Vagina (tissue), 2 donors: ENCODE data around the gene RS1.

Experiments used
- POLR2A ChIP-seq, 2 donors: fragments of 450-650 bp; IDR thresholded peaks; one replicate each; pipeline ENCODE4 v1.6.1; 2017; ENCODE audit warnings: antibody characterized with exemption in 2 of 2, mild to moderate bottlenecking in 2 of 2, moderate library complexity in 2 of 2
- POLR2AphosphoS5 ChIP-seq, 2 donors: sonication (generic); formaldehyde crosslinking; IDR thresholded peaks; one replicate each; pipeline ENCODE4 v1.9.0; 2017; ENCODE audit warnings: antibody characterized with exemption in 2 of 2, mild to moderate bottlenecking in 2 of 2, low read depth in 1 of 2; ENCODE audit not compliant: insufficient read depth in 1 of 2
- TF ChIP-seq, protein P1 (sequence below), 3 experiments: fragments of 450-650 bp in 2 of 3; fragments of 200-600 bp in 1 of 3; sonication (generic) in 1 of 3; IDR thresholded peaks; one replicate each; pipeline ENCODE4 v1.5.1; 2017 to 2019; ENCODE audit warnings: antibody characterized with exemption in 3 of 3, mild to moderate bottlenecking in 2 of 3, moderate library complexity in 2 of 3

DNA sequence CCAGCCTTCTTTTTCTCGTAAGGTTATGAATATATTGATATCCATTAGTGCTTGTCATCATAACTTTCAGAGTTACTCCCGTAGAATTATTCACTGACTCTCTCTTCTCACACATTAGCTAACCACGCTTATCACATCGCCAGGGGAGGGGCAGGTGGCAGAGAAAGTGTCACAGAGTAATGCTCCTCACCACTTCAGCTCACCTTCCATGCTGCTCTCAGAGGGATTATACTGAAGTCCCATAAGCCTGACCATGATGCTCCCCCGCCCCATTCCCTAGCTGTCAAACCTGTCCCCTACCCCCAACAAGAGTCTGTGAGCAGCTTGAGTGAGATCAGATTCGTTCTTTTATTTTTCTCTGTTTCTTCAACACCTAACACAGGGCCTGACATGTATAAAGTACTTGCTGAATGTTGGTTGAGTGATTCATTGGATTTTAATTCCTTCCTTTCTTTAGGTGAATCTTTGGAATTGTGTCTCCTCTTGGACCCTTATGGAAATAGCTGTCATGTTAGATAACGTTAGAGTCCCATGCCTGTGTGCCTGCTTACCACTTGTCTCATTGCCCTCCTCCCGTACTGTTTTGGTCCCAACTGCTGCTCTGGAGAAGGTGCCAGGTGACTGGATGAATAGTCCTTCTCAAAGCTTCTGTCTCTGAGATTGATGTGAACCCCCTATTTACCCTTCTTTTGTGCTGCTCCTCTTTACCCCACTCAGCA is 55.1 kb downstream of the RS1 start:
- TF ChIP-seq, protein P1, sequence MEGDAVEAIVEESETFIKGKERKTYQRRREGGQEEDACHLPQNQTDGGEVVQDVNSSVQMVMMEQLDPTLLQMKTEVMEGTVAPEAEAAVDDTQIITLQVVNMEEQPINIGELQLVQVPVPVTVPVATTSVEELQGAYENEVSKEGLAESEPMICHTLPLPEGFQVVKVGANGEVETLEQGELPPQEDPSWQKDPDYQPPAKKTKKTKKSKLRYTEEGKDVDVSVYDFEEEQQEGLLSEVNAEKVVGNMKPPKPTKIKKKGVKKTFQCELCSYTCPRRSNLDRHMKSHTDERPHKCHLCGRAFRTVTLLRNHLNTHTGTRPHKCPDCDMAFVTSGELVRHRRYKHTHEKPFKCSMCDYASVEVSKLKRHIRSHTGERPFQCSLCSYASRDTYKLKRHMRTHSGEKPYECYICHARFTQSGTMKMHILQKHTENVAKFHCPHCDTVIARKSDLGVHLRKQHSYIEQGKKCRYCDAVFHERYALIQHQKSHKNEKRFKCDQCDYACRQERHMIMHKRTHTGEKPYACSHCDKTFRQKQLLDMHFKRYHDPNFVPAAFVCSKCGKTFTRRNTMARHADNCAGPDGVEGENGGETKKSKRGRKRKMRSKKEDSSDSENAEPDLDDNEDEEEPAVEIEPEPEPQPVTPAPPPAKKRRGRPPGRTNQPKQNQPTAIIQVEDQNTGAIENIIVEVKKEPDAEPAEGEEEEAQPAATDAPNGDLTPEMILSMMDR (IDR thresholded peaks at IDR 0.05): no peak
- TF ChIP-seq POLR2AphosphoS5 (IDR thresholded peaks at IDR 0.05; ENCODE audit: insufficient read depth in 1 of 2, low read depth in 1 of 2) (no peak), POLR2A (IDR thresholded peaks at IDR 0.05) (no peak)
